Stimulated activated CD4-positive, alpha-beta T cell treated with anti-CD3 and anti-CD28 coated beads, Interleukin-4, amount 100 ng/mL, for 4 hours (primary cell): Measurements from ENCODE around the gene POU2AF3.
"Not testable (repeated sequence)": the region's sequence is repeated elsewhere in the genome, so short reads cannot be mapped to it uniquely, and the experiment has no call there.

ENCODE experiments used
- DNase-seq, 2 experiments: peaks; one replicate each; pipeline ENCODE4 v3.0.0-alpha.2; 2020

POU2AF3 gene

GRCh38 chr11:111301004-111301841 lies 2.9 kb downstream of the POU2AF3 start:
- no peak for DNase-seq

DNA sequence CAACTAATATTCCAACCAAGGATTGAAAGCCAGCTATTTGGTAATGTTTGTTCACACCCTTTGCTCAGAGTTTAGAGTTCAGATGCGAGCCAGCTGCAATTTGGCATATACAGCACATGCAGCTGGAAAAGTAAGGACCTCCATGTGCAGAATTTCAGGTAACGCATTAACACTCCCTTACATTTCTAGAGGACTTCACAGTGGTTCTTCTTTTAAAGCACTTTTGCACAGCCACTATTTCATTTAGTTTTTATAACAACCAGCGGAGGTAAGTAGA lies 3.4 kb downstream of the POU2AF3 start:
- no peak for DNase-seq

DNA sequence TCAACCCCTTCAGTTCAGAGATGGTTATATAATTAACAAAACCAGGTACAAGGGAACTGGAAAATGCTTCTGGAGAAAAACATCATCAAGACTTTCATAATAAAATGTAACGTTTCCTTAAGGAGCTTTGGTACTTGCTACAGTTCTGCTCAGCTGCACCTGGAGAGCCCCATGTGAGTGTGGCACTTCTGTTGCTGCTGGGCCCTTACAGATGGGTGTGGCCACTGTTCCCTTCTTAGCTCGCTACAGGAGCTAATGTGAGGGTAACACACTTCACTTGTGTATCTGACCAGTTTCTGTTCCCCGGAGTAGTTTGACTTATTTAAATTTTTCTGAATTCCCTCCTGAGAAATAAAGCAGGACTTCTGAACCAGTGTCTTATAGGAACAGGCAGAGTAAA lies 4.0 kb downstream of the POU2AF3 start:
- no peak for DNase-seq

DNA sequence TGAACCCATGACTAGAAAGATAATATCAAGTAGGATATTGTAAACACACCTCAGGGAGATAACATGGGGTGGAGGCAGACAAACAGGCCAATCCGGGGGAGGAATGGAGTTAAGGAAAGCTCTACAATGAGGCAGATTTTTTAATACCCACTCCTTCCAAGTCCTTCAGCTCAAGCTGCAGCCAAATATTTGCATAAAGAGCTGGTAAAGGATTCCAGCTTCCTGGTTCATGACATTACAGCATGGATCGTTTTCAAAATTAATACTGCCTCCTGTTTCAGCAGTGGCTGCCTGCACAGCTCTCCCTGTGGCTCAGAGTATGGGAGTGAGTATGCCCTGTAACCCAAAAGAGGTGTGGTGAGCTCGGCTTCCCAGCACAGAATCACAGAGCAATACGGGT lies 5.1 kb downstream of the POU2AF3 start:
- DNase-seq = no peak

DNA sequence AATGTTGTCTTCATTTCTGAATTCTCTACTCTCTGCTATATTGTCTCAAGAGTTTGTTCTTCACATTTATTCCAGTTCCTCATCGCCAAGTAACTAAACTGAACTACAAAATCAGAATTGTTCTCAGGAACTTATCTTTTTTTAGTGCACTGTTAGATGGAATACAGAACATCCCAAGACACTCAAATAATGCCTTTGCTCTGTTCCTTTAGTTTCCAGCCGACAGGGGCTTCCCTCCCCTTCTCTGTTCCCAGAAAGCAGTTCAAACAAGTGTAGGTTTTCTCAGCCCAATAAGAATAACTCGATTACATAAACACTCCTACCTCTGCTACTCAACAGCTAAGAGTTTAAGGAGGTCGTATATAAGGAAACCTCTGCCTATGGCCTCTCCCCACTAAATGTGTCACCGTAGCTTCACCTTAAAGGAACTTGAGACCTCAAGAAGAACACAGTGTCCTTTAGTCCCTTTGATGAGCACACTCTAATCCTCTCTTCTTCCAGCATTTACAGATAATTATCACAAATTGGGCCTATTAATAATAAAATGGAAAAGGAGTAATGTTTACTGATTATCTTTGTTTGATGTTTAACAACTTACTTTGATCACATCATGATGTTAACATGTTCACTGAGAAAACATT lies 6.9 kb downstream of the POU2AF3 start:
- DNase-seq = no peak

GRCh38 chr11:111305876-111306275 lies 7.5 kb downstream of the POU2AF3 start:
- no peak for DNase-seq

DNA sequence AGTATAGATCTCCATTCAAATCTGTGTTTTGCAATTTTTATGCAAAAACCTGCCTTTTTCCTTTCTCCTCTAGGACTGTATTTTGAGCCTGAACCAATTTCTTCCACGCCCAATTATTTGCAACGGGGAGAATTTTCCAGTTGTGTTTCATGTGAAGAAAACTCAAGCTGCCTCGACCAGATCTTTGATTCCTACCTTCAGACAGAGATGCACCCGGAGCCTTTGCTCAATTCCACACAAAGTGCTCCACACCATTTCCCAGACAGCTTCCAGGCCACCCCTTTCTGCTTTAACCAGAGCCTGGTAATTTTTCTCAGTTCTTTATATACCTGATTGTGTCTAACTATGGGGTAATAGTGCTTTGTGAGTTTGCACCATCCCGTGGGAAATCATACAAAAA lies 8.0 kb downstream of the POU2AF3 start:
- DNase-seq = no peak

DNA sequence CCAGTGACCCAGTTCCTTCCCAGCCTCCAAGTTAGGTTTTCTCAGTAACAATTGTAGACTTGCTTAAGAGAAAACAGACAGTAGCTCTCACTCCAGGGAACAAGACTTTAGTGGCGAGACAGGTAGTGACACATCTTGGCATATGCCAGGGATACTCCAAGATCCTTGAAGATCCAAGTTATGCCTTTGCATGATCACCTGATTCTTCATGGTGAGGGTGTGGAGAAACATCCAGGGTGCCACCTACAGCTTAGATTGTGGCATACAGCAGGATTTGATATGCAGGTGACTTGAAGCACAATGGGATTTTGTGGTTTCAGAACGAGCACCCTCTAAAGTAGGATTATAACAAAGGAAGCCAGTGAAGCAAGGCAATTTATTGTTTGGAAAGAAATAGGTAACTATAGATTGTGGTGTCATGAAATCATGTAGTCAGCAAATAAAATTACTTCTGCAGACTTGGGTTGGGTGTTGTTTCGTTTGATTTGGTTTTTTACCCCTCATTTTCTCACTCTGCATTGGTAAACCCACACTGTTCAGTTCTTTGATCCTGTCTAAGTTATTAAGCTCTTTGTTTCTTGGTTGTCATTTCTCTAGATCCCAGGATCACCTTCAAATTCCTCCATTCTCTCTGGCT lies 9.2 kb downstream of the POU2AF3 start:
- DNase-seq = no peak

- no peak for DNase-seq
Measured at GRCh38 chr11:111308140-111308539, 9.8 kb downstream of the POU2AF3 start.

- no peak for DNase-seq
Measured at GRCh38 chr11:111309215-111309915, 11.0 kb downstream of the POU2AF3 start.

- no peak for DNase-seq
Measured at GRCh38 chr11:111310088-111310487, 11.7 kb downstream of the POU2AF3 start.

- DNase-seq = no peak
Measured at GRCh38 chr11:111310723-111311122, 12.4 kb downstream of the POU2AF3 start.

DNA sequence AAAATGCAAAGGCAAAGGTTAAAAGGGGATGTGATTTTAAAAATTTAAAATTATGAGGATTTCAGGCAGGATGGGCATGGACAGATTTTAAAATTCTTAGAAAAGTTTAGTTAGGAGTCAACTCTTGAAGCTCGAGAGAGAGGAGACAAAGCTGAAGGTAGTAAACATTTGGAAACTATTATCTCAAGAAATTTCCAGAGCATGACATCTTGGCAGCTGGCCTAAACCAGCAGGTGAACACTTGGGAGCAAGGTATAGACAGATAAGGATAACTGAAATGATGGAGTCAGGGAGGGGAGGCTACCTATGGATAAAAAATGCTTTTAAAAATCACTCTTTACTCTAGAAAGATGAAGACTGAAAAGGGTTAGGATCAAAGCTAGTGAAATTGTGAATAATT lies 13.7 kb downstream of the POU2AF3 start:
- DNase-seq = no peak

- no peak for DNase-seq
Measured at GRCh38 chr11:111319296-111319695, 20.9 kb downstream of the POU2AF3 start.

DNA sequence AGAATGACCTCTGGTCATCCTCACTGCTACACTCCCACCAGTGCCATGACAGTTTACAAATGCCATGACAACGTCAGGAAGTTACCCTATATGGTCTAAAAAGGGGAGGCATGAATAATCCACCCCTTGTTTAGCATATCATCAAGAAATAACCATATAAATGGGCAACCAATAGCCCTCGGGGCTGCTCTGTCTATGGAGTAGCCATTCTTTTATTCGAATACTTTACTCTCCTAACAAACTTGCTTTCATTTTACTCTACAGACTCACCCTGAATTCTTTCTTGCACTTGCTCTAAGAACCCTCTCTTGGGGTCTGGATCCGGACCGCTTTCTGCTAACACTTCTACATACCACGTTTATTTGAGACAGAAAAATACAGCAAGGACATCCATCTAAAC lies 21.9 kb downstream of the POU2AF3 start:
- not testable (repeated sequence) for DNase-seq

GRCh38 chr11:111320728-111321568 lies 22.6 kb downstream of the POU2AF3 start:
- DNase-seq = no peak

DNA sequence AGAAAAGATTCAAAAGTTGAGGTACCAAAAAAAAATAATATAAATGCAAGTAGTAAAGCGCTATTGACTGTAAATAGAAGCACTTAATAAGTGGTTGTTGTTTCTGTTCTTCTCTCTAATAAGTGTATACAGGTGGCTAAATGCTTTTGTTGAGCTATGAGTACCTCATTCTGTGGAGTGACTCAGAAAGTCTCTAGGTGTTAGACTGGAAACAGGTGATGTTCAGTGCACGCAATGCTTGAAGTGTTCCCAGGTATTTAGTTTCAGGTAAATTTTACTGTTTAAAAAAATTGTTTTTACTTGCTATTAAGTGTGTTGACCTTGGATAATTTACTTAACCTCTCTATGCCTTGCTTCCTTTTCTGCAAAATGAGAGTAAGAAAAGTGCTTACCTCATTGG lies 24.2 kb downstream of the POU2AF3 start:
- DNase-seq = no peak

DNA sequence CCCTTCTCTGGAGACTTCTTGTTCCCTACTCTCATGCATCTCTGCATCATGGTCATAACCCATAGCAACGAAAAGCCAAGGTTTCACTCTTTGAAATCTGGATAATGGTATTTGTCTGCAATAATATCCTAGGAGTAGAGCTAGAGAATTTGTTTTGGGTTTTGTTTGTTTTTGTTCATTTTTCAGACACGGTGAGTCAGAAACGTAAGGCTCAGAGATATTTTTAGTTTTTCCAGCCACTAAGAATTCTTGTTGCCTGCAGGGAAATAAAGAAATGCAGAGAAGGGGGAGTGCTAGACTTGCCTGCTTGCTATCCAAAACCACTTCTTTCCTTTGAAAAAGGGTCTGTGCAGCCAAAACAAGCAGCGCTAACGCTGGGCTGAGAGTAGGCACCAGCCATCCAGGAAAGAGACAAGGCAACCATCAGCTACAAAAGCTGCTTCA lies 26.0 kb downstream of the POU2AF3 start:
- no peak for DNase-seq

DNA sequence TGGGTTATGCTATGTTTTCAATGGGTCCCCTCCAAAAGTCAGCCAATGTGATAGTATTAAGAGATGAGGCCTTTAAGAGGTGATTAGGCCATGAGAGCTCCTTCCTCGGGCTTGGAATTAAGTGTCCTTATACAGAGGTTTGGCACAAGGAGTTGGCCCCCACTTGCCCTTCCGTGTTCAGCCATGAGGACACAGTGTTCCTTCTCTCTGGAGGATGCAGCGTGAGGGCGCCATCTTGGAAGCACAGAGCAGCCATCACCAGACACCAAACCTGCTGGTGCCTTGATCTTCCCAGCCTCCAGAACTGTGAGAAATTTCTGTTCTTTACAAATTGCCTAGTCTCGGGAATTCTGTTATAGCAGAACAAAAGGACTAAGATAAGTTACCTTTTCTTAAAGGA lies 26.9 kb downstream of the POU2AF3 start:
- no peak for DNase-seq

- no peak for DNase-seq
Measured at GRCh38 chr11:111326824-111327223, 28.5 kb downstream of the POU2AF3 start.

GRCh38 chr11:111327908-111328624 lies 29.7 kb downstream of the POU2AF3 start:
- no peak for DNase-seq
